Iris pigment epithelial cell (primary cell): ENCODE results near the gene CGGBP1.
A peak's percentile ranks its signal among the peaks of the same experiment; 100 is the strongest.
"Not testable (repeated sequence)": the region's sequence is repeated elsewhere in the genome, so short reads cannot be mapped to it uniquely, and the experiment has no call there.

Source experiments
- DNase-seq: peaks from one replicate; pipeline ENCODE4 v3.0.0-alpha.2; 2011; ENCODE audit warnings: low read depth

CGGBP1 gene

DNA sequence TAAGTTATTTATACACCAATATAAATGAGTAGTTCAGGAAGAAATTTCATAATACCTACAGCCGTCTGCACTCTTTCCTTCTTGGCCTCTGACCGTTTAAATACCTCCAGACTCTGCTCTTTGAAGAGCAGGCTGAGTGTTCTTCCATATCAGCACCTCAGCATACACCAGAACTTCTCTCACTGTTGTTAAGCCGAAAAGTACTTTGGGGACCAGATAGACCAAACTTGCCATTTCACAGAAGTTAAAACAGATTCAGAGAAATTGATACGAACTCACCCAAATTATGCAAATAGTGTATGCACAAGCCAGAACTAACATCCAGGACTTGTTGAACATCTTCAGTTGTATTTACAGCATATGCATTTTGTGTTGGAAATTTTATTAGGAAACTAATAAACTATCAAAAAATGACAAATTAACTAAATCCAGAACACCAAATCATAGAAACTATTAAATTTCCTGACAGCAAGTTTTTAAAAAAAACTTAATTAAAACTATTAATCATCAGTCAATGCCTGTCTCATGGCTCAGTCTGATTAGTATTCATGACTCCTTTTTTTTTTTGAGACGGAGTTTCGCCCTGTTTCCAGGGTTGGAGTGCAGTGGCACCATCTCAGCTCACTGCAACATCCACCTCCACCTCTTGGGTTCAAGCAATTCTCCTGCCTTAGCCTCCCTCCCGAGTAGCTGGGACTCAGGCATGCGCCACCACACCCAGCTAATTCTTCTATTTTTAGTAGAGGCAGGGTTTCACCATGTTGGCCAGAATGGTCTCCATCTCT, 24.1 kb downstream of the CGGBP1 start:
- DNase-seq = no peak

DNA sequence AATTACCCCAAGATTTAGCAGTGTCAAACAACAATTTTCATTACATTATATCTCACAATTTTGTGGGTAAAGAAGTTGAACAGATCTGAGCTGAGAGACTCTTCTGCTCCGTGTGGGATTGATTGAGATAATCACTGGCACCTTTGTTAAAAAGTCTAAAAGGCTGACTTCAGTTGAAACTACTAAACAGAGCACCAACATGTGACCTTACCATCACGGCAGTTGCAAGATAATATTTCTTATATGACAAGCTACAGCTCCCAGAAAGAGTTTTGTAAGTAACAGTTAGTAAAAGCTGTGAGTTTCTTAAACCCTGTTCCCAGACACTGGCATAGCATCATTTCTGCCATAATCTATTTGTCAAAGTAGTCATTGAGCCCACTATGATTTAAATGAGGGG, 25.0 kb downstream of the CGGBP1 start:
- DNase-seq = no peak

GRCh38 chr3:88033079-88033478, 25.7 kb downstream of the CGGBP1 start:
- no peak for DNase-seq

DNA sequence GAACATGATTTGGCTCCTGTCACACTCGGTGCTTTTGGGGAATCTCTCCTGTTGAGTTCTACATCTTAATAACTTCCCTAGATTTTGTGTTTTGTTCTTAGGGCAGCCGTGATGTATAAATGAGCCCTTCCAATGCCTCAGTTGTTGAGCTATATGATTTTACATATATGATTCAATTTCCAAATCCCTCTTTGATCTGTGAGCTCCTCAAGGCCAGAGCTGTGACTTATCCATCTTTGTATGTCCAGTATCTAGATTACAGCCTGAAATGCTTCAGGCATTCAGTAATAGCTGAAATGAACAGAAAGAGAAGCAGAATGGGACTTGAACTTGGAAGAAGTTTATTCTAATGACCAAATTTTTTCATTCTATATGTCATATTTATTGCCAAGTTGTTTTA, 26.6 kb downstream of the CGGBP1 start:
- DNase-seq = no peak

- peak; percentile 39 for DNase-seq
Measured at GRCh38 chr3:88031642-88032077, 27.1 kb downstream of the CGGBP1 start.

- DNase-seq = no peak
Measured at GRCh38 chr3:88030210-88030609, 28.6 kb downstream of the CGGBP1 start.

GRCh38 chr3:88028876-88029275, 29.9 kb downstream of the CGGBP1 start:
- no peak for DNase-seq

DNA sequence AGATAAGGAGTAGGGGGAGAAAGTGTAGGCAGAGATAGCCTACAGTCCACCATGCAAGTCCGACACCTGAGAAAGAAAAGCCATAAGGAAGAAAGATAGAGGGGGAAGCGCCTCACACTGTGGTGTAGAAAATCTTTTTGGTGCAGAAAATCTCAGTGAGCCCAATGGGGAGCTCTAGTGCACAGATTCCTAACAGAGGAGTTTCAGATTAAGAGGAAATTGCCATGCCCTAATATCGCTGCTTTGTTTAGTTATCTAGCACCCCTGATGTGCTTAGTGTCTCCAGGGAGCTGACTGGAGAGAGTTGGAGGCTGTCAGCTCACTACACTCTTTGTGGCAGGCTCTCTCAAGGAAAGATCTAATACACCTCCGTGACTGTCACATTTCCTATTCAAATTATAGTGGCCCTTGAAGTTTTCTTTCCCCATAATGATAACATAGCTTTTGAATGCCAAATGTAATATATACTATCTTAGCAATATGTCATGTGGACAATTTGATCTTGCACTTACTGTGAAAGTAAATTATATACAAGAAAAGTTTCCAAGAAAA, 33.7 kb downstream of the CGGBP1 start:
- DNase-seq = no peak

- no peak for DNase-seq
Measured at GRCh38 chr3:88019024-88019423, 39.8 kb downstream of the CGGBP1 start.

GRCh38 chr3:88015656-88016055, 43.1 kb downstream of the CGGBP1 start:
- DNase-seq = not testable (repeated sequence)

- no peak for DNase-seq
Measured at GRCh38 chr3:88013592-88013991, 45.2 kb downstream of the CGGBP1 start.

GRCh38 chr3:88010810-88011209, 48.0 kb downstream of the CGGBP1 start:
- DNase-seq = no peak

DNA sequence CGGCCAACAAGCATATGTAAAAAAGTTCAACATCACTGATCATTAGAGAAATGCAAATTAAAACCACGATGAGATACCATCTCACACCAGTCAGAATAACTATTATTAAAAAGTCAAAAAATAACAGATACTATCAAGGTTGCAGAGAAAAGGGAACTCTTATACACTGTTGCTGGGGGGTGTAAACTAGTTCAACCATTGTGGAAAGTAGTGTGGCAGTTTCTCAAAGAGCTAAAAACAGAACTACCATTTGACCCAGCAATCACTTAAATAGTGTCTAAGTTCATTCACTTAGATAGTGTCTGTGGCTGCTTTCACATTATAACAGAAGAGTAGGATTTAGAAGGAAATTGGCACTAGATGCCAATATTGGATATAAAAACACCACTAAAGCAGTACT, 49.7 kb downstream of the CGGBP1 start:
- DNase-seq = no peak

DNA sequence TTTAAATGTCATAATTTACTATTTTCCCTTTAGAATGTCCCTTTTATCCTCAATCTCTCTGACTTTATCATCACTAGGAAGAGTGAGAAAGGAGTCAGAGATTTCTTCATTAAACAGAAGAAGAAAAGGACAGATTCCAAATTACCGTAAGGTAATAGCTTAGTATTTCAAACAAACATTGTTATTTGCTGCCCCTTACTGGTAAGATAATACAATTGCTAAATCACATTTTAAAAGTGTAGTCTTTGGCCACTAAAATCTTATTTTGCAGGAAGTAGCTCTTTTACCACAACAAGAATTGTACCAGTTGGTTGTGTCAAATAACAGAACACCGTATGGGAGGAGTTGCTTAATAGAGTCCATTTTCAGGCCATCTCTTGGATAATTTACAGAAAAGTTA, 53.7 kb downstream of the CGGBP1 start:
- peak; percentile 29 for DNase-seq

DNA sequence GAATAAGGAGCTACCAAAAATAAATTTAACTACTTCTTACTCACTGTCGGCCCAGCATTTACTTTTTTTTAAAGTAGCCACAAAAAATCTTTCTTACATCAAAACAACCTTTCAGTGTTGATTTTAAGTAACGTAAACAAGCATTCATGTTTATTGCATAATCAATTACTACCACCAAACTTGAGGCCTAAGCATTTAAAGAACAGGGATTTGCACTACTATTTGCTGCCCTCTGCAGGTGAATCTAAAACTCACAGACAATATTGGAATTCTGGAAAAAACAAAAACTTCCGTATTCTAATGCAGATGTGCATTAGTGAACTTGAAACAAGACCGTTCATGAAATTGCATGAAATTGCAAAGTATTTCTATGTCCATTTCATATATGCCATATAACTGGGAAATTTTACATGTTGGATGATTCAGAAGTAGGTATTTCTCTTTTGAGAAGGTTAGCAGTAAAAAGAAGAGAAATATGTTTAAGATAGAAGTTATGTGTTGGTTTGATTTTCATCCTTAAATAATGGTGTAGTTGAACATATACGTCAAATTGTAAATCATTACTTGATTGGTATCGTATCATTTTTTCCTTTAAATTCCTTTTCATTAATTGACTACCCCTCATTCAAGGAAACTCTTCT, 55.6 kb downstream of the CGGBP1 start:
- DNase-seq = peak; percentile 43

DNA sequence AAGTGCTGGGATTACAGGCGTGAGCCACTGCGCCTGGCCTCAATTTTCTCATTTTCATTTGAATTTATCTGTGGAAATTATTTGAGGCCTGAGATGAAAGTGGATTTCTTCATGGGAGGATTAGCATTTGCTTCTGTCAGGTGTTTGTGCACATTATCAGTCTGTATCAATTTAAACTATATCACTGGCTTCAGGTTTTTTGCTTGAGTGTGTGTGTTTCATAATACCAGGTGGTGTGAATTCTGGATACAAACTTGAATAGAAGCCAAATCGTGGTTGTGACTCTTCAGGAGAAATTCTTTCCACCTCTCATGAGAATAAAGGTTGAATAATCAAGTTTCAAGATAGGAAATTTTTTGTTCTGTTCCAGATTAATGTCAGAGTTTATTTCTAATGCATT, 56.4 kb downstream of the CGGBP1 start:
- DNase-seq = no peak
